GM21619 (cell line): ENCODE data around the gene SDK1.

Source experiments
- ATAC-seq: cut with Tn5 transposase; IDR thresholded peaks from one replicate; pipeline ENCODE4 v1.9.1; 2021; ENCODE audit not compliant: unreplicated experiment

The SDK1 gene

GRCh38 chr7:4179688-4180380 lies 878.8 kb downstream of the SDK1 start:
- no peak for ATAC-seq

GRCh38 chr7:4181446-4181845 lies 880.4 kb downstream of the SDK1 start:
- no peak for ATAC-seq

GRCh38 chr7:4182605-4183300 lies 881.7 kb downstream of the SDK1 start:
- no peak for ATAC-seq

- ATAC-seq, result no peak
Observed at GRCh38 chr7:4184653-4185052, 883.6 kb downstream of the SDK1 start.

- no peak for ATAC-seq
Observed at GRCh38 chr7:4185136-4185535, 884.1 kb downstream of the SDK1 start.

- no peak for ATAC-seq
Observed at GRCh38 chr7:4185721-4186512, 884.9 kb downstream of the SDK1 start.

- ATAC-seq, result no peak
Observed at GRCh38 chr7:4186513-4186780, 885.4 kb downstream of the SDK1 start.

GRCh38 chr7:4188651-4189050 lies 887.6 kb downstream of the SDK1 start:
- ATAC-seq, result no peak

GRCh38 chr7:4189131-4189570 lies 888.1 kb downstream of the SDK1 start:
- ATAC-seq, result no peak

GRCh38 chr7:4190010-4190981 lies 889.2 kb downstream of the SDK1 start:
- ATAC-seq, result no peak

- no peak for ATAC-seq
Observed at GRCh38 chr7:4191046-4191445, 890.0 kb downstream of the SDK1 start.

GRCh38 chr7:4191525-4191924 lies 890.5 kb downstream of the SDK1 start:
- no peak for ATAC-seq

GRCh38 chr7:4195660-4196059 lies 894.6 kb downstream of the SDK1 start:
- ATAC-seq, result no peak

GRCh38 chr7:4196121-4196819 lies 895.2 kb downstream of the SDK1 start:
- ATAC-seq, result no peak

- ATAC-seq, result no peak
Observed at GRCh38 chr7:4198301-4198700, 897.2 kb downstream of the SDK1 start.

- no peak for ATAC-seq
Observed at GRCh38 chr7:4200546-4201094, 899.6 kb downstream of the SDK1 start.

GRCh38 chr7:4201566-4201965 lies 900.5 kb downstream of the SDK1 start:
- ATAC-seq, result no peak

GRCh38 chr7:4202154-4202736 lies 901.2 kb downstream of the SDK1 start:
- no peak for ATAC-seq

GRCh38 chr7:4202954-4203353 lies 901.9 kb downstream of the SDK1 start:
- no peak for ATAC-seq
